GM21576 (cell line): Measurements from ENCODE around the gene IRF2BP2.
"Not testable (repeated sequence)": the region's sequence is repeated elsewhere in the genome, so short reads cannot be mapped to it uniquely, and the experiment has no call there.

Source experiments
- ATAC-seq: cut with Tn5 transposase; IDR thresholded peaks from one replicate; pipeline ENCODE4 v1.9.1; 2021; ENCODE audit warnings: mild to moderate bottlenecking, moderate library complexity; ENCODE audit not compliant: unreplicated experiment

Gene IRF2BP2

GRCh38 chr1:234634922-234635321 lies 24.9 kb upstream of the IRF2BP2 start:
- ATAC-seq, result not testable (repeated sequence)

- ATAC-seq, result no peak
Observed at GRCh38 chr1:234634387-234634786, 24.4 kb upstream of the IRF2BP2 start.

- no peak for ATAC-seq
Observed at GRCh38 chr1:234633246-234634003, 23.4 kb upstream of the IRF2BP2 start.

- ATAC-seq, result no peak
Observed at GRCh38 chr1:234632225-234632624, 22.2 kb upstream of the IRF2BP2 start.

- ATAC-seq, result no peak
Observed at GRCh38 chr1:234631721-234632125, 21.7 kb upstream of the IRF2BP2 start.

GRCh38 chr1:234629026-234629425 lies 19.0 kb upstream of the IRF2BP2 start:
- no peak for ATAC-seq

GRCh38 chr1:234628089-234628488 lies 18.1 kb upstream of the IRF2BP2 start:
- no peak for ATAC-seq

GRCh38 chr1:234627009-234627950 lies 17.3 kb upstream of the IRF2BP2 start:
- no peak for ATAC-seq

- no peak for ATAC-seq
Observed at GRCh38 chr1:234626391-234626790, 16.4 kb upstream of the IRF2BP2 start.

- ATAC-seq, result no peak
Observed at GRCh38 chr1:234624724-234625117, 14.7 kb upstream of the IRF2BP2 start.

- no peak for ATAC-seq
Observed at GRCh38 chr1:234621657-234622335, 11.8 kb upstream of the IRF2BP2 start.

GRCh38 chr1:234621127-234621468 lies 11.1 kb upstream of the IRF2BP2 start:
- no peak for ATAC-seq

GRCh38 chr1:234620272-234621126 lies 10.5 kb upstream of the IRF2BP2 start:
- ATAC-seq, result no peak

GRCh38 chr1:234619794-234620247 lies 9.8 kb upstream of the IRF2BP2 start:
- no peak for ATAC-seq

GRCh38 chr1:234619071-234619480 lies 9.1 kb upstream of the IRF2BP2 start:
- no peak for ATAC-seq

- ATAC-seq, result no peak
Observed at GRCh38 chr1:234618737-234619049, 8.7 kb upstream of the IRF2BP2 start.

GRCh38 chr1:234617986-234618736 lies 8.2 kb upstream of the IRF2BP2 start:
- no peak for ATAC-seq

- ATAC-seq, result no peak
Observed at GRCh38 chr1:234617131-234617985, 7.4 kb upstream of the IRF2BP2 start.

- no peak for ATAC-seq
Observed at GRCh38 chr1:234616644-234617043, 6.7 kb upstream of the IRF2BP2 start.
